Endothelial cell of umbilical vein (primary cell): ENCODE data around the gene ATG13. TPM values are rescaled to one million over a fixed set of nuclear protein-coding genes. Genes with fewer than 3 reads are reported as not detected.

Experiments used
- BruUV-seq: library from RNA; stranded (reverse); fragments of 400-500 nt; replicated peaks from 2 replicates; lab custom pipeline; 2021; lab: Mats Ljungman, UMichigan
- CTCF ChIA-PET: fragments of 300-600, 350-600 bp; sonication (Branson Sonifier 250); formaldehyde crosslinking; loops from one replicate; lab custom pipeline; 2021; ENCODE audit warnings: antibody characterized with exemption, inconsistent platforms; lab: Charles Lee
- POLR2A ChIA-PET: fragments of 300-600, 350-600 bp; sonication (Branson Sonifier 250); formaldehyde crosslinking; loops from one replicate; lab custom pipeline; 2021; ENCODE audit warnings: antibody characterized with exemption, inconsistent platforms; lab: Charles Lee
- DNase-seq: peaks from one replicate; pipeline ENCODE4 v3.0.0-alpha.2; 2011; ENCODE audit warnings: low read depth, low spot score
- FAIRE-seq: peaks from 2 replicates; lab custom pipeline; 2011; peaks lifted over from hg19 to GRCh38; lab: Jason Lieb, UNC
- H2AFZ ChIP-seq: 2 replicates; pipeline ENCODE4 v1.6.0; 2012; ENCODE audit warnings: low read depth, low read length, control low read depth, inconsistent platforms
- H3K27ac ChIP-seq: 2 replicates; pipeline ENCODE4 v1.5.1; 2011; ENCODE audit warnings: low read depth, mild to moderate bottlenecking, control low read depth, low read length, moderate library complexity; ENCODE audit not compliant: insufficient read depth
- H3K27me3 ChIP-seq, 2 experiments: 2 replicates each; pipeline versions ENCODE4 v1.6.0 to v1.6.1; 2011; ENCODE audit warnings: low read length in 2 of 2, mixed read lengths in 1 of 2; ENCODE audit not compliant: control insufficient read depth in 2 of 2, insufficient read depth in 2 of 2
- H3K36me3 ChIP-seq, 2 experiments: 2 replicates in 1 of 2; 3 replicates in 1 of 2; pipeline ENCODE4 v1.5.1; 2011; ENCODE audit warnings: low read length in 2 of 2, mild to moderate bottlenecking in 1 of 2, moderate library complexity in 1 of 2; ENCODE audit not compliant: control insufficient read depth in 2 of 2, insufficient read depth in 2 of 2; ENCODE audit errors: extremely low read depth in 1 of 2
- H3K4me1 ChIP-seq: 3 replicates; pipeline ENCODE4 v1.5.1; 2011; ENCODE audit warnings: mild to moderate bottlenecking, low read length; ENCODE audit not compliant: control insufficient read depth, insufficient read depth; ENCODE audit errors: extremely low read depth
- H3K4me2 ChIP-seq: 2 replicates; pipeline ENCODE4 v1.6.1; 2011; ENCODE audit warnings: low read length, control low read depth, mixed read lengths; ENCODE audit not compliant: insufficient read depth
- H3K4me3 ChIP-seq, 3 experiments: fragments of 200-600 bp in 1 of 3; sonication (generic), shearing (Covaris generic) in 1 of 3; replicated peaks in 1 of 3; 2 replicates each; pipeline ENCODE4 v1.5.1; 2011 to 2016; ENCODE audit warnings: control low read depth in 3 of 3, low read length in 3 of 3, mild to moderate bottlenecking in 2 of 3, inconsistent platforms in 1 of 3, low read depth in 1 of 3, moderate library complexity in 1 of 3; ENCODE audit not compliant: insufficient read depth in 1 of 3
- H3K79me2 ChIP-seq: 2 replicates; pipeline ENCODE4 v1.6.0; 2012; ENCODE audit warnings: low read length, inconsistent platforms; ENCODE audit not compliant: control insufficient read depth, insufficient read depth
- H3K9ac ChIP-seq: replicated peaks from 2 replicates; pipeline ENCODE3; 2011; ENCODE audit warnings: low read length, control low read depth; ENCODE audit not compliant: insufficient read depth; ENCODE audit errors: extremely low read depth
- H3K9me1 ChIP-seq: replicated peaks from 3 replicates; pipeline ENCODE4 v1.6.0; 2011; ENCODE audit warnings: mild to moderate bottlenecking, low read length; ENCODE audit not compliant: control insufficient read depth, insufficient read depth; ENCODE audit errors: extremely low read depth
- H3K9me3 ChIP-seq: replicated peaks from 2 replicates; pipeline ENCODE4 v1.5.1; 2012; ENCODE audit warnings: low read length, inconsistent platforms; ENCODE audit not compliant: control insufficient read depth, insufficient read depth
- H4K20me1 ChIP-seq: replicated peaks from 2 replicates; pipeline ENCODE3; 2011; ENCODE audit warnings: mild to moderate bottlenecking, low read length; ENCODE audit not compliant: control insufficient read depth, insufficient read depth; ENCODE audit errors: extremely low read depth
- EZH2 ChIP-seq: IDR thresholded peaks from 2 replicates; pipeline ENCODE4 v1.6.1; 2012; ENCODE audit warnings: borderline replicate concordance, low read depth, mild to moderate bottlenecking, moderate library complexity, low read length, inconsistent platforms; ENCODE audit not compliant: severe bottlenecking
- FOS ChIP-seq: IDR thresholded peaks from 2 replicates; pipeline ENCODE4 v1.6.1; 2011; ENCODE audit warnings: mild to moderate bottlenecking, low read length, moderate library complexity, borderline replicate concordance; ENCODE audit not compliant: insufficient read depth
- GATA2 ChIP-seq: IDR thresholded peaks from 2 replicates; pipeline ENCODE4 v1.7.0; 2011; ENCODE audit warnings: low read depth, mild to moderate bottlenecking, moderate library complexity, mixed read lengths, low read length; ENCODE audit not compliant: insufficient read length, insufficient read depth
- JUN ChIP-seq: IDR thresholded peaks from 2 replicates; pipeline ENCODE4 v1.6.1; 2011; ENCODE audit warnings: borderline replicate concordance, low read depth; ENCODE audit not compliant: insufficient read length, insufficient read depth
- MYC ChIP-seq: IDR thresholded peaks from one replicate; pipeline ENCODE4 v1.6.1; 2011; ENCODE audit warnings: mild to moderate bottlenecking, low read depth, low read length
- POLR2A ChIP-seq: IDR thresholded peaks from 2 replicates; pipeline ENCODE4 v1.6.1; 2012; ENCODE audit warnings: low read depth, mild to moderate bottlenecking, control low read depth, low read length
- POLR2AphosphoS5 ChIP-seq: IDR thresholded peaks from 2 replicates; pipeline ENCODE4 v1.6.1; 2012; ENCODE audit warnings: low read depth, mild to moderate bottlenecking, control low read depth, low read length, moderate library complexity; ENCODE audit not compliant: insufficient read depth
- dilution Hi-C: fragments of 300-500 bp; cut with MboI; formaldehyde crosslinking; loops from one replicate; pipeline ENCODE4 v1.15.0; 2019; ENCODE audit warnings: low sequenced_read_pairs; ENCODE audit not compliant: extremely low pct_ligation_motif_present
- intact Hi-C: fragments of 100-400 bp; cut with micrococcal nuclease; formaldehyde crosslinking; loops from one replicate; pipeline ENCODE4 v1.10.0; 2022
- polyA plus RNA-seq, 4 experiments: library from polyadenylated mRNA; depleted of rRNA in 3 of 4; stranded (reverse) in 3 of 4; unstranded in 1 of 4; fragments of >200 nt; gene quantifications; 2 replicates each; pipeline versions ENCODE4 v1.2.1 to v1.2.3, GENCODE V29; 2011 to 2012; ENCODE audit warnings: missing spikeins in 1 of 4
- total RNA-seq: library from RNA; stranded (reverse); gene quantifications from 2 replicates; pipeline ENCODE4 v1.2.3, GENCODE V29; 2021
- TF ChIP-seq, protein P1 (sequence below): IDR thresholded peaks from 2 replicates; pipeline ENCODE4 v1.6.1; 2011; ENCODE audit not compliant: insufficient read depth, insufficient read length
- TF ChIP-seq, protein P2 (sequence below), 2 donors: IDR thresholded peaks; 1 replicate in 1 of 2; 2 replicates in 1 of 2; pipeline ENCODE4 v1.5.1; 2011; ENCODE audit warnings: low read length in 2 of 2, mild to moderate bottlenecking in 2 of 2, moderate library complexity in 2 of 2, control low read depth in 1 of 2, inconsistent platforms in 1 of 2, low read depth in 1 of 2; ENCODE audit not compliant: insufficient read depth in 1 of 2; ENCODE audit errors: extremely low read depth in 1 of 2

Gene ATG13
- total and polyA plus RNA-seq, 2 donors (not counting 3 experiments of a cell fraction or from before 2014, with no cell fraction given) = 60.1 to 66.5 TPM

GRCh38 chr11:46665356-46665755 is 48.0 kb downstream of the ATG13 start:
- POLR2A ChIA-PET = no interaction called here
- Histone ChIP-seq H2AFZ (no peak overlapping the region), H3K9me1 (no peaks in the 10 kb centered on the region), H4K20me1 (no peaks in the 10 kb centered on the region), H3K4me3 (no peak overlapping the region), H3K79me2 (no peaks in the 10 kb centered on the region), H3K27me3 (no peaks in the 10 kb centered on the region), H3K4me1 (peaks cover 18% of the 10 kb centered on the region), H3K9ac (no peak overlapping the region), H3K9me3 (no peaks in the 10 kb centered on the region), H3K36me3 (peaks cover 13 to 36% of the 10 kb centered on the region in 2 experiments), H3K4me2 (no peak overlapping the region), H3K27ac (no peak overlapping the region)
- dilution Hi-C loops = no loop called here
- no peak for TF ChIP-seq JUN
- TF ChIP-seq POLR2A = no peak
- TF ChIP-seq GATA2 = no peak
- no peak for TF ChIP-seq FOS
- TF ChIP-seq, protein P1, sequence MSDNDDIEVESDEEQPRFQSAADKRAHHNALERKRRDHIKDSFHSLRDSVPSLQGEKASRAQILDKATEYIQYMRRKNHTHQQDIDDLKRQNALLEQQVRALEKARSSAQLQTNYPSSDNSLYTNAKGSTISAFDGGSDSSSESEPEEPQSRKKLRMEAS = no peak
- no peak for TF ChIP-seq EZH2
- no peak for TF ChIP-seq MYC
- TF ChIP-seq POLR2AphosphoS5 = no peak
- TF ChIP-seq, protein P2, sequence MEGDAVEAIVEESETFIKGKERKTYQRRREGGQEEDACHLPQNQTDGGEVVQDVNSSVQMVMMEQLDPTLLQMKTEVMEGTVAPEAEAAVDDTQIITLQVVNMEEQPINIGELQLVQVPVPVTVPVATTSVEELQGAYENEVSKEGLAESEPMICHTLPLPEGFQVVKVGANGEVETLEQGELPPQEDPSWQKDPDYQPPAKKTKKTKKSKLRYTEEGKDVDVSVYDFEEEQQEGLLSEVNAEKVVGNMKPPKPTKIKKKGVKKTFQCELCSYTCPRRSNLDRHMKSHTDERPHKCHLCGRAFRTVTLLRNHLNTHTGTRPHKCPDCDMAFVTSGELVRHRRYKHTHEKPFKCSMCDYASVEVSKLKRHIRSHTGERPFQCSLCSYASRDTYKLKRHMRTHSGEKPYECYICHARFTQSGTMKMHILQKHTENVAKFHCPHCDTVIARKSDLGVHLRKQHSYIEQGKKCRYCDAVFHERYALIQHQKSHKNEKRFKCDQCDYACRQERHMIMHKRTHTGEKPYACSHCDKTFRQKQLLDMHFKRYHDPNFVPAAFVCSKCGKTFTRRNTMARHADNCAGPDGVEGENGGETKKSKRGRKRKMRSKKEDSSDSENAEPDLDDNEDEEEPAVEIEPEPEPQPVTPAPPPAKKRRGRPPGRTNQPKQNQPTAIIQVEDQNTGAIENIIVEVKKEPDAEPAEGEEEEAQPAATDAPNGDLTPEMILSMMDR (IDR thresholded peaks at IDR 0.05; ENCODE audit: extremely low read depth in 1 of 2, insufficient read depth in 1 of 2, low read depth in 1 of 2, low read length in 2 of 2) = no peak
- CTCF ChIA-PET = no interaction called here
- FAIRE-seq (no peak), DNase-seq (no peak)
- no TSS peak for BruUV-seq
- intact Hi-C loops = no loop called here
